HG03064 (cell line): ENCODE data around the gene PARP4.
"Not testable (repeated sequence)": the region's sequence is repeated elsewhere in the genome, so short reads cannot be mapped to it uniquely, and the experiment has no call there.

Experiments used
- ATAC-seq: cut with Tn5 transposase; IDR thresholded peaks from one replicate; pipeline ENCODE4 v1.9.1; 2021; ENCODE audit warnings: low read depth; ENCODE audit not compliant: unreplicated experiment

The PARP4 gene

DNA sequence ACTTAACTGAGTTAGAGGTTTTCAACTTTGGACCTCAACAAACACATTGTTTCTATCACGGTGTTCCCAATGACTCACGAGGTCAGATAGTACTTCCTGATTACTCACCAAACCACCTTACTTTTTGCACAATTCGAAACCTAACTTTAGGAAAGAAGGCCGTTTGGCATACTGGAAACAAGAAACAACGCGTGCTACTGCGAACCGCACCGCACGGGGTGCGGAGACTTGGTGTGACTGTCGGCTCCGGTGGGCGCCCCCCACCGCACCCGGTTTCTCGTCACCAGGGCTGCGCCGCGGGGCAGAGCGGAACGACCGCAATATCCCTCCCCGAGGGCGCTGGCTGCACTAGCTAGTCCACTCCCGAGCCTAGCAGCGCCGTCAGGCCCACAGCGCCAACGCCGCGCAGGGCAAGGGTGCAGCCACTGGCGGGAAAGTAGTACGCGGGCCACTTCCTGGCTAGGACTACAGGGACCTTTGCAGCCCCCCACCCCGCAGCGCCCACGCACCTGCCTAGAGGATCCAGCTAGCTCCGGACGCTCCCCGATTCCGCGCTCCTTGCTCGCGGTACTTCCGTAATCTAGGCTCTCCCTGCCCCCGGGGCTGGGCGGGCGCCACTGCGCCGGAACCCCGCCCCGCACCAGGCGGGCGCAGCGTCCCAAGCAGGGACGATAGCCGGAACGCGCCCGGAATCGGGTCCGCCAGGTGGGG lies at the start of gene PARP4:
Gene PARP4 (minus strand): TSS at position 582 of the 711 bp plus-strand sequence. CDS start 9,002 bp downstream, outside the sequence.
- peak; percentile 70 for ATAC-seq

DNA sequence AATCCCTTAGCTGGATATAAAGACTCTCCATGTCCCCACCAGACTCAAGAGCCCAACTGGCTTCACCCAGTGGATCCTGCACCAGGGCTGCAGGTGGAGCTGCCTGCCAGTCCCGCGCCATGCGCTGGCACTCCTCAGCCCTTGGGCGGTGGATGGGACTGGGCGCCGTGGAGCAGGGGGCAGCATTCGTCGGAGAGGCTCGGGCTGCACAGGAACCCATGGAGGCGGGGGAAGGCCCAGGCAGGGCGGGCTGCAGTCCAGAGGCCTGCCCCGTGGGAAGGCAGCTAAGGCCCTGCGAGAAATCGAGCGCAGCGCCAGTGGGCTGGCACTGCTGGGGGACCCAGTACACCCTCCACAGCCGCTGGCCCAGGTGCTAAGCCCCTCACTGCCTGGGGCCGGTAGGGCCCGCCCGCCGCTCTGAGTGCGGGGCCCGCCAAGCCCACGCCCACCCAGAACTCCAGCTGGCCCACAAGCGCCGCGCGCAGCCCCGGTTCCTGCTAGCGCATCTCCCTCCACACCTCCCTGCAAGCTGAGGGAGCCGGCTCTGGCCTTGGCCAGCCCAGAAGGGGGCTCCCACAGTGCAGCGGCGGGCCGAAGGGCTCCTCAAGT lies 48.1 kb upstream of the PARP4 start:
- not testable (repeated sequence) for ATAC-seq

DNA sequence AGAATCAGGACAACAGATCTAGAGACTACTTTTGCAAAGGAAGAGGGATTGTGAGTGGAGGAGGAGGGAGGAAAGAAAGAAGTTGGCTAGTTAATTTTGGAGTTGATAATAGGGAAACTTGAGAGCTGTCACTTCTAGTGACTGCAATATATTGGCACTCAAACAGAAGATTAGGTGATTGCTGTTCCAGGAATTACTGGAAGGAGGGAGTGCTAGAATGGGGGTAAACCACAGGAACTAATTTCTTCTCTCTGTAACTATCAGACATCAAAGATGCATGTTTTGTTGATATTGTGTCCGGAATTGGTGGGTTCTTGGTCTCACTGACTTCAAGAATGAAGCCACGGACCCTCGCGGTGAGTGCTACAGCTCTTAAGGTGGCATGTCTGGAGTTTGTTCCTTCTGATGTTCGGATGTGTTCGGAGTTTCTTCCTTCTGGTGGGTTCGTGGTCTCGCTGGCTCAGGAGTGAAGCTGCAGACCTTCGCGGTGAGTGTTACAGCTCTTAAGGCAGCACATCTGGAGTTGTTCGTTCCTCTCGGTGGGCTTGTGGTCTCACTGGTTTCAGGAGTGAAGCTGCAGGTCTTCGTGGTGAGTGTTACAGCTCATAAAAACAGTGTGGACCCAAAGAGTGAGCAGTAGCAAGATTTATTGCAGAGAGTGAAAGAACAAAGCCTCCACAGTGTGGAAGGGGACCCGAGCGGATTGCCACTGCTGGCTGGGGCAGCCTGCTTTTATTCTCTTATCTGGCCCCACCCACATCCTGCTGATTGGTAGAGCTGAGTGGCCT lies 47.0 kb upstream of the PARP4 start:
- not testable (repeated sequence) for ATAC-seq

DNA sequence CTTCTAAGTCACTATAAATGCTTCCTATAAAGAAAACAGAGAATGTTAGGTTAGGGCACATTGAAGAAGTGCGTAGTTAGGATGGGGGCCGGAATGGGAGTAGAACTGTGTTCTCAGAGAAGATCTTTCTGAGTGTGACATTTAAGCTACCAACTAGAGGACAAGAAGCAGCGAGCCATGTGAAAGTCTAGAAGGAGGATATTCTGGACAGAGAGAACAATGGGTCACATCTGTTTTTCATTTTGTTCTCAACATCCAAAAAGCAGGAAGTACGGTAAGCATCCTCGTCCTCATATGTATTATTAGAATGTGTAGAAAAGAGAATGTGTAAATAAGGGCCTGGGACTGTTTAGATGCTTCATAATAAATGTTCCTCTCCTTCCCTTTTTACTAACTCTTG lies 44.5 kb upstream of the PARP4 start:
- no peak for ATAC-seq

DNA sequence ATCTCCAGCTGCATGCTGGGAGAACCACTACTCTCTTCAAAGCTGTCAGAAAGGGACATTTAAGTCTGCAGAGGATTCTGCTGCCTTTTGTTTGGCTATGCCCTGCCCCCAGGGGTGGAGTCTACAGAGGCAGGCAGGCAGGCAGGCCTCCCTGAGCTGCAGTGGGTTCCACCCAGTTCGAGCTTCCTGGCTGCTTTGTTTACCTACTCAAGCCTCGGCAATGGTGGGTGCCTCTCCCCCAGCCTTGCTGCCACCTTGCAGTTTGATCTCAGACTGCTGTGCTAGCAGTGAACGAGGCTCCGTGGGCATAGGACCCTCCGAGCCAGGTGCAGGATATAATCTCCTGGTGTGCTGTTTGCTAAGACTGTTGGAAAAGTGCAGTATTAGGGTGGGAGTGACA lies 41.3 kb upstream of the PARP4 start:
- ATAC-seq, result not testable (repeated sequence)

DNA sequence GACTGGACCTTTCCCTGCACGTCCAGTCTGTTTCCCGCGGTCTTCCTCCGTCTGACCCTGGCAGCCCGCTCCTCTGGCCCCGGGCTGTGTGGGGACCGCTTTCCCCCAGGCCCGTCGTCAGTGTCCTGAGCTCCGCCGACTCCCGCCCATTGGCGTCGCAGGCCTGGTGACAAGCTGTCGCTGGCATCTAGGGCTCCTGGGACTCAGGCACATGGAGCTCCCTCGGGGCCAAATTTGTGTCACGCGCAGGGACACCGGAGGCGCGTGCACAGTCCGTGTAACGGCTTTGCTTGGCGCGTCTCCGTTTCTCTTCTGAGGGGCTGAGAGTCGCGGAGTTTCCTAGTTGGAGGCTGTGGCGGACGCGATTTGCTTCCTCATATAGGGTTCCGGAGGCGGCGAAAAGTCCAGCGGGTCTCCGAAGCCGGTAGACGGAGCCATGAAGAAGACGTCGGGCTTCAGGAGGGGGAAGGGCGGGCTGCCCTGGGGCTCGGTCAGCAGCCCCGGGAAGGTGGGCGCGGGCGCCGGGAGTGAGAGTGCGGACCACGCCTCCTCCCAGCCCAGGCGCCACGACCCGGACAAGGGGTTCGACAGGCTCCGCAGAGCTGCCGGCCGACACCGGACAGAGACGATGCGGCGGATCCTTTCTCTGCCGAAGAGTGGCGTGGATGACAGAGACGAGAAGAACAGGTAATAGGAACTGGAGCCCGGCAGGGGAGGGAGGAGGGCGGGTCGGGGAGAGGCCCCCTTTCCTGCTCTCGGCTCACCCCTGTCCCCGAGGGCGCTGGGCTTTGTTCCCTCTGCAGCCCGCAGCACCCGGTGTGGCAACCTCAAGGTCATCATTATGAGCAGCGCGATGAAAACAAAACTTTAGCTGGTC lies 29.1 kb upstream of the PARP4 start:
- ATAC-seq, result not testable (repeated sequence)

DNA sequence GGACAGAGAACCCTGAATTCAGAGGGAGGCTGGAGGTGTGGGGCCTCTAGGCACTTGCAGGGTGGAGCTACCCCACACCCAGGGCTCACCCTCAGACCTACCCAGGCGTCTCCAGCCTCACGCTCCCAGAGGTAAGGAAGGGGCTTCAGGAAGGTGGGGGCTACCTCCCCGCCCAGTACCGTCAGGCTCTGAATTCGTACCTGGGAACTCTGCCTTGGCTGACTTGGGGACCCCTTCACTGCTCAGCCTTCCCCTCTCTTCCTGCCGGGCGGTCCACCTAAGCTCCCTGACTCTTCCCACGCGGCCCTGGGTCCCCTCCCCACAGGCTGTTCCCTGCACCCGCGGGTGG lies 28.5 kb upstream of the PARP4 start:
- no peak for ATAC-seq

DNA sequence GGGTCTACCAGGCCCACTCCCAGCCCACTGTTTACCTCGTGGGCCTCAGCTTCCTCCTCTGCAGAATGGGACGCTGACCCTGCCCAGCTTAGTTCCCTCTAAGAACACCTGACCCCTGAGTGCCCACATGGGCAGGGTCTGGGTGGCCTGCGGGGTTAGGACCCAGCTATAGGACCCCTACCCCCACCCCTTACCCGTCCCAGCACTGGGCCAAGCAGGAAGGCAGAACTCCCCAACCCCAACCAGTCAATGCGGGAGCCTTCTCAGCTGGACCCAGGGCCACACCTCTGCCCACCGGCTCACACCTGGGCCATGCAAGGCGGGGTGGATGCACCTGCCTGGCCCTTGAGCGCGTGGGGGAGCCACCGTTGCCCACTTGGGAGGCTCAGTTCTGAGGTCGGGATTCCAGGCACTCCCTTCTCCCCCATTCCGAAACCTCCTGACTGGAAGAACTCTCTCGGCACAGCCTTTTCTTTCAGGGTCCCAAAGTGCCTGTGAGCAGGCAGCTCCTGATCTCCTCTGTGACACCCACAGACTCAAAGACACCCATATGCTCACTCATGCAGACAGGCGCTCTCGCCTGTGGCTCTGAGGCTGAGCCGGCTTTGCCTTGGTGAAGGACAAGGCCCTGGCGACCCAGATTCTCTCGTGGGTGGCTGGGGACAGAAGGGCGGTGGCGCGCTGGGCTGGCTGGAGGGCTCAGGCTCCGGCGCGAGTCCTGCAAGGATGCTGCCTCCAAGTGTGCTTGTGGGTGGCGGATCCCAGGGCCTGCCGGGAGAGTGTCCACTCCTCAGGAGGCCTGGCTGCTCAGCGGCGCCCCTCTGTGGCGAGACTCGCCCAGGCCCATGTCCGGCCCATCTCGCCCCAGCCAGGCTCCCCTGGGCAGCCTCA lies 27.9 kb upstream of the PARP4 start:
- ATAC-seq, result no peak

DNA sequence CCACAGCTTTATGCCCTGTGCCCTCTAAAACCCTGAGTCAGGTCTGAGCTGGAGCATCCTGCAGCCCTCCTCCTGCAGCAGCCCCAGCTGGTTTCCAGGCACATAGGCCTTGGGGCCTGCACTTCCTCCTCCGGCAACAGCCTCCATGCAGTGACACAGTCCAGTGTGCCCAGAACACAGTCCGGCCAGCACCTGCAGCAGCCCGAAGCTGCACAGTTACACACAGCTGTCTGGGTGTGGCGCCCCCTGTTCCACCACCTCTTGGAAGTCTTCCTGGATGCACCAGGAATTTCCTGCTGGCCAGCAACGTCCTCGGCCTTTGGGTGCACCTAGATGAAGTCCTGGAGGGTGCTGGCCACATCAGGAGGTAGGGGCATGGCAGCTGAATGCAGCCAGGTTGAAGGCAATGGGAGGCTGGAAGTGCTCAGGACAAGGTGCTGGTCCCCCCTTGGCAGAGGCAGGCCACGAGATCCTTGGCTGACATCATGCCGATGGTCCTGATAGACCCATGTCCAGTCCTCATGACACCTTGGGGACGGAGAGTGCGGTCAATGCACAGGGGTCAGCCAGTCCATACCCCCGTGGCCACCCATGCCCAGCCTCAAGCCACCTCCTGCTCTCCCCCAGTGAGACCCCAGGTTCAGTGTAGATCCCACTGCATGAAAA lies 27.1 kb upstream of the PARP4 start:
- ATAC-seq, result no peak

DNA sequence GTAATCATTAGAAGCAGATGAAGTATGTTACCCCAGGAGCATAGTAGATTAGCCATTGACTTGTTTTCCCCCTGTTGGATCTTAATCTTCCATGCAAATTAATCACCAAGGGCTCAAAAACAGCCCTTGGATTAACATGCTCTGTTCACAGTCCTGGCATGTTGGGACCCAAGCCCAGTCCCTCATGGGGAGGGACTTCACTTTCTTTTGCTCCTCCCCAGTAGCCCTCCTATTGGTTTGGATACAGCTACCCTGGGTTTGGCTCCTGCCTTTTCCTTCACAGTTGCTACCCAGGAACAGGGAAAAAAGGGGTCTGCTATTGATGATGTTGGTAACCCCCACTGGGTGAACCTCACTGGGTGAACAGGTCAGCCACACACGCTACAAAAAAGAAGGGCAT lies 16.9 kb upstream of the PARP4 start:
- no peak for ATAC-seq

DNA sequence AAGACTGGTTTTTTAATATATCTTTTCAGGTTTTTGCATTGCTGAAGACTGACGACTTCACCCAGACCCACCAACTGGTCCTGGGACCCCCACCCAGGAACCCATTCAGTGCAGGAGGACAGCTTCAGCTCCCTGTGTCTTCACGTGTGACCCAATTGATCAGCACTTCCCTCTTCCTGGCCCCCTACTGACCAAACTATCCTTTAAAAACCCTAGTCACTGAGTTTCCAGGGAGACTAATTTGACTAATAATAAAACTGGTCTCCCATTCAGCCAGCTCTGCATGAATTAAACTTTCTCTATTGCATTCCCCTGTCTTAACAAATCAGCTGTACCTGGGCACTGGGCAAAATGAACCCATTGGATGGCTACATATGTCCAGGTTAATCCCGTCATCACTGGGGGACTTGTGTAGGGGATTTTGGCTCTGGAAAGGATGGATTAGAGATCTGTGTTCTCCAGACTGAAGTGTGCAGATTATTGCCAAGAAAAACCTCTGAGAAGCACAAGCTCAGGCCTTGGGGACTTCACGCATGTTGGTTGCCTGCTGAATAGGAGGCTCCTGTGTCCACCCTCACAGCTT lies 16.3 kb upstream of the PARP4 start:
- ATAC-seq, result no peak

DNA sequence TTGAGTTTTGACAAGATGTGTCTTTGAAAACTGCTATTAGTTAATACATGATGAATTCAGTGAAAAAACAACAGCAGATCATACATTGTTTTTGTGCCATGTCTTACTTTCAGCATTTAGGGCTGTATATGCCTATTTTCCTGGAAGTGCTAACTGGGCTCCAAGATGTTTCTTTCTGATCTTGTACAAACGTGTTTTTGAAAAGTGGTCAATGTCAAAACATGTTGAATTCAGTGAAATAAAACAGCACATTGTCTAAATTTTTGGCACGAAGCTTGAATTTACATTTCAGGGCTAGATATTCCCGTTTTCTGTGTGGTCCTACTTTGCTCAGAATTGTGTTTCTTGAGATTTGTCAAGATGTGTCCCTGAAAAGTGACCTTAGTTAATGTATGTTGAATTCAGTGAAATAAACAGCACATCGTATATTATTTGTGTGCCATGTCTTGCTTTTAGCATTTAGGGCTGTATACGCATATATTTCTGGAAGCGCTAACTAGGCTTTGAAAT lies 14.7 kb upstream of the PARP4 start:
- ATAC-seq, result no peak

DNA sequence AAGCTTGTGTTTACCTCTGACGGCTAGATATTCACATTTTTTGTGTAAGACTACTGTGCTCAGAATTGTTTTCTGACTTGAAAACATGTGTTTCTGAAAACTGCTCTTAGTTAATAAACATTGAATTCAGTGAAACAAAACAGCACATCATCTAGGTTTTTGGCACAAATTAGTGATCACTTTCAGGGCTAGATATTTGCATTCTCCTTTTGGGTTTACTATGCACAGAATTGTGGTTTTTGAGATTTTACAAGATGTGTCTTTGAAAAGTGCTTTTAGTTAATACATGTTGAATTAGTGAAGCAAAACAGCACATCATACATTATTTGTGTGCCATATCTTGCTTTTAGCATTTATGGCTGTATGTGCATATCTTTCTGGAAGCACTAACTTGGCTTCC lies 8.2 kb upstream of the PARP4 start:
- no peak for ATAC-seq

DNA sequence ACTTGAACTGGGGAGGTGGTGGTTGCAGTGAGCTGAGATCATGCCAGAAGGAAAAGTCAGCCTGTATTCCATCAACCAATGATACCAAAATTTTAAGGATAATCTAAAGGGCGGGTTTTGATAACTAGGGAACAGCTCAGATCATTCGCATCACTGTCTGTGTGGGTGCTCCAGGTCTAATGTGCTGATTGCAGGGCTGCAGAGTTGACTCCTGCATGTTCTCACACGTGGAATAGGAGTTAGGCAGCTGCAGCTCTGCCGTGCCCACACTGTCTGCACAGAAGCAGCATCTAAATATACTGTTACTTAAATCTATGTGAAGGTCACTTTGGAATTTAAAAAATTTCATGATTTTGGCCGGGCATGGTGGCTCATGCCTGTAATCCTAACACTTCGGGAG lies 4.3 kb upstream of the PARP4 start:
- ATAC-seq, result no peak

DNA sequence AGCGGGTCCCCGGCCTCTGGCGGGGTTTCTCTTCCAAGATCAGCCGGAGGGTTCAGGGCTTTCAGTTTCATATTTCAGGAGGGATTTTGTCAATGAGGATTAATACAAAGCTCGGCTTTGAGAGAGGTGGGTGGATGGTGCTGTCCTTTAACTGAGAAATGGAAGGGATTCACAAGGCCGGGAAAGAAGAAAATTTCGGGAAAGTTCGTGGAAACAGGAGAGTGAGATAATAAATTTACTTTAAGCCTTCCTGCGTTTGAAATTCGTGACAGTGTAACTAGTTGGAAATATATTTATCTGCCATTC lies 283 bp upstream of the PARP4 start:
- ATAC-seq, result no peak

DNA sequence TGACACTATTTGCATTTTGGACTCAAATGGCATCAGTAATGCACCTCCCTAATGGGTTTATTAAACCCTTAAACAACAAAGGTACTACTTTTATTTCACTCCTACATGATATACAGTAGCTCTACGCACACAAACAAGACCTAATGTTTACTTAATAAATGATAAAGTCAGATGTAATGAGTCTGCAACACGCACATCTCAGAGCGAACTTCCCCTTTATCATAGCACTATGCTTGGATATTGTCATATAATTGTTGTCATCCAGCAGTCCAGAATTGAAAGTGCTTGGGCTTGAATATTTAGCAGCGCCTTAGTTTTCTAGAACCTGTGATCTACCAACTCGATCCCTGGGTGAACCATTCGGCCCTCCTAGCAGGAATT lies 772 bp downstream of the PARP4 start:
- peak; percentile 13 for ATAC-seq

DNA sequence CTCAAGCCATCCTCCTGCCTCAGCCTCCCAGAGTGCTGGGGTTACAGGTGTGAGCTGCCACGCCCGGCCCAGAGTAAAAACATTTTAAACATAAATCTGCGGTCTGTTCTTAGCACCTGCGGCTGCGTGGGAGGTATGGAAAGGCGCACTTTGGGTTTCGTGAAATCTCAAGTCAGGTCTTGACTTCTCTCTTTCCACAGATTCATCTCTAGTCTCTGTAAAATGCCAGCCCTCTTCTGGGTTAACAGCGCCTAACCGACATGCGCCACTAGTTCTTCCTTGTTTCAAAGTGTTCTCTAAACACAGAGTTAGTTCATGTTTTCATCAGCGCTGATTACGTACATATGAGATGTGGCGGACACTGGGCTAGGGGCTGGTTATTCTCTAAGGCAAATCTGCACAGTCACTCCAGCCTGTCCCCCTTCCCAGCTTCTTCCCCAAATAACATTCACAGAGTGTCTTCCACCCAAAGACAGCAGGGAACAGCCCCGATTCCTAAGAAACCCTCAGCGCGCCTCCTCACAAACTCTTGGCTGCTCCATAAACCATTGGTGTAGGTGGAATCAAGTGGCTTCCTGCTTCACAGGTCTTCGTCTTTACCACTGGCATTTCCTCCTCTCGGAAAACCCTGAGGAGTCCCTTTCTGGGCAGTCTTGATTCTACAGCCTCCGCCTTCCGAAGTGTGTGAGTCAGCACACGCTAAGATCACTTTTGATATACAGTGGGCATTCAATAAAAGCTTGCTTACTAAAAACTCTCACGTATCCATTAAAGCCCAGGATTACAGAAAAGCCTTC lies 1.4 kb downstream of the PARP4 start:
- peak; percentile 22 for ATAC-seq

DNA sequence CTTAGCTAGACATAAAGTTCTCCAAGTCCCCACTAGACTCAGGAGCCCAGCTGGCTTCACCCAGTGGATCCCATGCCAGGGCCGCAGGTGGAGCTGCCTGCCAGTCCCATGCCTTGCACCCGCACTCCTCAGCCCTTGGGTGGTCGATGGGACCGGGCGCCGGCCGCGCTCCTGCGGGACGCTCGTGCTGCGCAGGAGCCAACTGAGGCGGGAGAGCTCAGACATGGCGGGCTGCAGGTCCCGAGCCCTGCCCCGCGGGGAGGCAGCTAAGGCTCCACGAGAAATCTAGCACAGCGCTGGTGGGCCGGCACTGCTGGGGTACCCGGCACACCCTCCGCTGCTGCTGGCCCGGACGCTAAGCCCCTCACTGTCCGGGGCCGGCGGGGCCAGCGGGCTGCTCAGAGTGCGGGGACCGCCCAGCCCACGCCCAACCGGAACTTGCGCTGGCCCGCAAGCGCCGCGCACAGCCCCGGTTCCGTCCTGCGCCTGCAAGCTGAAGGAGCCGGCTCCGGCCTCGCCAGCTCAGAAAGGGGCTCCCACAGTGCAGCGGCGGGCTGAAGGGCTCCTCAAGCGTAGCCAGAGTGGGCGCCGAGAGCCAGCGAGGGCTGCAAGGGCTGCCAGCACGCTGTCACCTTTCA lies 5.8 kb downstream of the PARP4 start:
- no peak for ATAC-seq
